Astrocyte (in vitro differentiated cells and primary cell): ENCODE data around the gene IQCC.

ENCODE experiments used
- CTCF ChIP-seq: IDR thresholded peaks from 2 replicates; pipeline ENCODE4 v1.5.1; 2011; ENCODE audit warnings: low read depth, mild to moderate bottlenecking, inconsistent platforms, low read length, moderate library complexity; ENCODE audit not compliant: insufficient read depth
- EZH2 ChIP-seq: IDR thresholded peaks from 2 replicates; pipeline ENCODE4 v1.6.1; 2012; ENCODE audit warnings: mild to moderate bottlenecking, low read length, inconsistent platforms; ENCODE audit not compliant: insufficient read depth

GRCh38 chr1:32186077-32186476, 19.4 kb upstream of the IQCC start:
- TF ChIP-seq CTCF: no peak
- no peak for TF ChIP-seq EZH2
